GM10266 (cell line): Measurements from ENCODE around the gene ASB2.

Experiments used
- DNase-seq: peaks from one replicate; pipeline ENCODE4 v3.0.0; 2012; ENCODE audit errors: extremely low spot score
- TF ChIP-seq, protein P1 (sequence below): IDR thresholded peaks from 2 replicates; pipeline ENCODE4 v1.5.1; 2012; ENCODE audit warnings: mild to moderate bottlenecking, low read depth; ENCODE audit not compliant: control insufficient read depth, insufficient read depth; ENCODE audit errors: missing control alignments

ASB2 gene, protein sequence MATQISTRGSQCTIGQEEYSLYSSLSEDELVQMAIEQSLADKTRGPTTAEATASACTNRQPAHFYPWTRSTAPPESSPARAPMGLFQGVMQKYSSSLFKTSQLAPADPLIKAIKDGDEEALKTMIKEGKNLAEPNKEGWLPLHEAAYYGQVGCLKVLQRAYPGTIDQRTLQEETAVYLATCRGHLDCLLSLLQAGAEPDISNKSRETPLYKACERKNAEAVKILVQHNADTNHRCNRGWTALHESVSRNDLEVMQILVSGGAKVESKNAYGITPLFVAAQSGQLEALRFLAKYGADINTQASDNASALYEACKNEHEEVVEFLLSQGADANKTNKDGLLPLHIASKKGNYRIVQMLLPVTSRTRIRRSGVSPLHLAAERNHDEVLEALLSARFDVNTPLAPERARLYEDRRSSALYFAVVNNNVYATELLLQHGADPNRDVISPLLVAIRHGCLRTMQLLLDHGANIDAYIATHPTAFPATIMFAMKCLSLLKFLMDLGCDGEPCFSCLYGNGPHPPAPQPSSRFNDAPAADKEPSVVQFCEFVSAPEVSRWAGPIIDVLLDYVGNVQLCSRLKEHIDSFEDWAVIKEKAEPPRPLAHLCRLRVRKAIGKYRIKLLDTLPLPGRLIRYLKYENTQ

DNA sequence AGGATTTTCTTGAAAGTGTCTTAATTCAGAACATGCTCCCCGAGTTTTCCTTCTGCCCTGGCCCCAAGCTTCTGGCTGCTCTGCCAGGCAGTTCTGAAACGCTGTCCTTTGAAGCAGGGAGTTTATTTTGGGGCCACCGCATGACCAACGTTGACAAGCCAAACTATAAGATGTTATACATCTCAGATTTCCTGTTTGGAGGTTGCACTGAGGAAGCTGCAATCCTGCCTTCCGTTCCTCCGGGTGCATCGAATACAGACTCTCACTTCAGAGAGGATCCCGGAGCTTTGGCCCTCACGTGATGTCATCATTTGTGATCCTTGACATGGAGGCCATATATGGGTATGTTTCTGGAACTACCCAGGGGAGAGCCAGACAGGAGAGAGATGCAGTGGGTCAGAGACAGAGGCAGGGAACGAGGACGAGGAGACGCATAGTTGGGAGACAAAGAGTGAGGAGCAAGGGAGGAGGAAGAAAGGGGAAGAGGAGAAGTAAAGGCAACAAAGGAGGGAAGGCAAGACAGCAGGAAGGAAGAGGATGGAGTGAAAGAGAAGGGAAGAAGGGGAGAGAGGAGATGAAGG is at the start of gene ASB2:
ASB2 (minus strand) TSS at position 94 of the 581 bp plus-strand sequence. CDS start 12,031 bp downstream, outside the sequence.
- TF ChIP-seq, protein P1, sequence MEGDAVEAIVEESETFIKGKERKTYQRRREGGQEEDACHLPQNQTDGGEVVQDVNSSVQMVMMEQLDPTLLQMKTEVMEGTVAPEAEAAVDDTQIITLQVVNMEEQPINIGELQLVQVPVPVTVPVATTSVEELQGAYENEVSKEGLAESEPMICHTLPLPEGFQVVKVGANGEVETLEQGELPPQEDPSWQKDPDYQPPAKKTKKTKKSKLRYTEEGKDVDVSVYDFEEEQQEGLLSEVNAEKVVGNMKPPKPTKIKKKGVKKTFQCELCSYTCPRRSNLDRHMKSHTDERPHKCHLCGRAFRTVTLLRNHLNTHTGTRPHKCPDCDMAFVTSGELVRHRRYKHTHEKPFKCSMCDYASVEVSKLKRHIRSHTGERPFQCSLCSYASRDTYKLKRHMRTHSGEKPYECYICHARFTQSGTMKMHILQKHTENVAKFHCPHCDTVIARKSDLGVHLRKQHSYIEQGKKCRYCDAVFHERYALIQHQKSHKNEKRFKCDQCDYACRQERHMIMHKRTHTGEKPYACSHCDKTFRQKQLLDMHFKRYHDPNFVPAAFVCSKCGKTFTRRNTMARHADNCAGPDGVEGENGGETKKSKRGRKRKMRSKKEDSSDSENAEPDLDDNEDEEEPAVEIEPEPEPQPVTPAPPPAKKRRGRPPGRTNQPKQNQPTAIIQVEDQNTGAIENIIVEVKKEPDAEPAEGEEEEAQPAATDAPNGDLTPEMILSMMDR: no peak
- no peak for DNase-seq

DNA sequence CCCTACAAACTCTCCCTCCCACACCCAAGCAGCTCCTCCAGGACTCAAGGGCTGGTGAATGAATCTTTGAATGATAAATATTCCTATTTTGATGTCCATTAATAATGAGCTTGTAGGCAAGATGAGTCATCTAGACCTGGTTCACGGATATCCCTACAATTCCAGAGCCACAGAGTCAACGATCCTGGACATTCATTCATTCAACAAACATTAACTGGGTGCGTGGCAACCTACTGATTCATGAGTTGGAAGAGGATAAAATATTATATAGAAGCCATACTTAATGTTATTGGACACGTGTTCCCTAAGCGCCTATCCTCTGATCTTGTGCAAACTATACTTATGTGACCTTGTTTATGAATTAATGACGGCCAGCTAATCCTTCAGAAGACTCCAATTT is 49.4 kb upstream of the ASB2 start:
- TF ChIP-seq, protein P1: no peak

DNA sequence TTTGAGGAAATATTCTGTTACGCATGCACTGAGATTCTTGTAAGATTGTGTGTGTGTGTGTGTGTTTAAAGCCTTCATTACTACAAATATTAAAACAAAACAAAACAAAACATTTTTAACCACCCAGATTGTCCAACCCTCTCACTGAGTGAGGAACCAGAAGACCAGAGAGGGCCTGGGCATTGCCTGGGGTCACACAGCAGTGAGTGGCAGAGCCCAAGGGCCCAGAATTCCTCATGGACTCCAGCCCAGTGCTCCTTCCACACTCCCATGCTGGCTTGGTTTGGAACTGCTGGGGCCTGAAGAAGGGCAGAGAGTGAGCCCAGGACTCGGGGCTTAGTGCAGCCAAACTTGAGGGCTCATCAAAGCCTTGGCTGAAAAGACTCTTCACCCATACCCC is 48.2 kb upstream of the ASB2 start:
- TF ChIP-seq, protein P1: no peak
- DNase-seq: no peak

More for the DNA sequence above, 49.4 kb upstream of the ASB2 start:
- DNase-seq: no peak

DNA sequence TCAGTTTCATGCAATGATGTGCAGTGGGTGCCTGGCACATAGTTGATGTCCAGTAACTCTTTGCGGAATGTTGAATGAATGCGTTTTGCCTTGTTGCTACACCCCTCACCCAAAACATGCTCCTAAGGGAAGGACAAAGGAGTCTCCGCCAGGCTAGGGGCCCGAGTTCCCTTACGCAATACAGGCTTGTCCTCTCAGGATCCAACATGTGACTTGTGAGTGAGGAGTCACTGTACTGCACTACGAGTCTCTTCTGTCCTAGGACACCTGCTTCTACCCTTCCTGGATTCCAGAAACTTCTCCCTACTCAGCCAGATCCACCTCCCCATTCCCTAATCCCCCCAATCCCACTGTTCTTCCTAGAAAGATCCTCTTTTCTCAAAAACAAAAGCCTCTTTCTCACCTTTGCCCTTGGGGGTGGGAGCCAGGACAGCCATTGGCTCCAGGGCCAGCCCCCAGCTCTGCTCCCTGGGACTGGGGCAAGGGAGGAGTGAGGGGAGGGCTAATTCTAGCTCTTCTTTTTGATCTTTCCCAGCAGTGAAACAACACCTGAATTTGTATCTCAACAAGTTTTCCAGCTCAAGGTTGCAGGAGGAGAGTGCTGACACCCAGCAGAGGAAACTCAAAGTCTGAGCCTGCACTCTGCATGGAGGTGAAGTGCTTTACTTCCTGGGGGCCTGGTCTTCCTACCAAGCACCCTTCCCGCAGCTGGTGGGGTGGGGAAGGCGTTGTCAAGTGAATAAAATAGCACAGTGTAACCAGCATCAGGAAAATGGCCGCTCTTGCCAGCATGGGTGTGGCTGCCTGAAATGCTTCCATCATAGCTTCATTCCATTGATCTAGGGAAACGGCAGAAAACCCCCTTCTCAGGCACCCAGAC is 46.4 kb upstream of the ASB2 start:
- TF ChIP-seq, protein P1: no peak
- no peak for DNase-seq

DNA sequence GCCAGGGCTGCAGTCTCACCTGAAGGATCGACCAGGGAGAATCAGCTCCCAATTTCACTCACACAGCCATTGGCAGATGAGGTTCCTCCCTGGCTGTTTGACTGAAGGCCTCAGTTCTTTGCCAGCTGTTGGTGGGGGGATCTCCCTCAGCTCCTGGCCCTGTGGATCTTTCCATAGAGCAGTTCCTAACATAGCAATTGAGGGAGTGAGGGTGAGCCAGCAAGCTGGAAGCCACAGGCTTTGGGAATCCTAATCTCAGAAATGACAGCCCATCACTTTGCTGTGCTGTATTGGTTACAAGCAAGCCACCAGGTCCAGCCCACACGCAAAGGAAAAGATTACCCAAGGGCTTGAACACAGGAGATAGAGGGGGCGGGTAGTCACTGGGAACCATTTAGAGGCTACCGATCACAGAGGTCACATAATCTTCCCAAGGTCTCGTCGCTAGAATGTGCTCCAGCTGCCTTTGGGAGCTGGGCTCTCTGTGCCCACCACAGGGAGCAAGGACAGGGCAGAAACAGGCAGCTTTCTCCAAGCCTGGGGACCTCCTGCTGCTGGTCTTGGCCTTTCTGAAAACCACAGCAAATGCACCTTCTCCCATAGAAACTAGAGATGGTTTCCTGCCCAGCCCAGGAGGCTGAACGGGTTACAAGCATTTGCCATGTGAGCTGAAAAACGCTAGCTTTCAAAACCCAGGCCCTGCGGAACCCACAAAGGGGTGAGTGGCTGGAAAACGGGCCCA is 45.2 kb upstream of the ASB2 start:
- TF ChIP-seq, protein P1: no peak
- peak; percentile 42 for DNase-seq

DNA sequence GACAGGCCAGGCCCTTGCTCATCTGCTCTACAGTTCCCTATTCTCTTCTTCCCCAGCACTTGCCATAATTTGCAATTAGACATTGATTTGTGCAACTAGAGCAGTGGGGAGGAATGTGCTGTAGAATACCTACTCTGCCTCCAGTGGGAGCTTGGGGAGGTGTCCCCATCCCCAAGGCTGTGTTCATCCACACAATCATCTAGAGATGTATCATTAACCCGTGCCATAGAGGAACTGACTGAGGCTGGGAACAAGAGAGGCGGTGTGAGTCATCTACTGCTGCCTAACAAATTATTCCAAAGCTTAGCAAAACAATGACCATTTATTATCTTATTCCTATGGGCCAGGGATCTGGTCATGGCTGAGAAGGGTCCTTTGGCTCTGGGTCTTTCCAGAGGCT is 44.6 kb upstream of the ASB2 start:
- no peak for DNase-seq
- TF ChIP-seq, protein P1: no peak
